ENCODE data around the gene SLC7A8.

GRCh38 chr14:23149745-23150144 is 33.7 kb downstream of the SLC7A8 start:
- TF ChIP-seq ZNF274 (IDR thresholded peaks at IDR 0.05; ENCODE audit: low read depth, low read length), result no peak
- no peak for TF ChIP-seq SUZ12 (IDR thresholded peaks at IDR 0.05; ENCODE audit: extremely low read depth, insufficient read depth, insufficient read length)

All from NT2/D1 (cell line).